ENCODE data around the gene SYNDIG1L.

SYNDIG1L gene

DNA sequence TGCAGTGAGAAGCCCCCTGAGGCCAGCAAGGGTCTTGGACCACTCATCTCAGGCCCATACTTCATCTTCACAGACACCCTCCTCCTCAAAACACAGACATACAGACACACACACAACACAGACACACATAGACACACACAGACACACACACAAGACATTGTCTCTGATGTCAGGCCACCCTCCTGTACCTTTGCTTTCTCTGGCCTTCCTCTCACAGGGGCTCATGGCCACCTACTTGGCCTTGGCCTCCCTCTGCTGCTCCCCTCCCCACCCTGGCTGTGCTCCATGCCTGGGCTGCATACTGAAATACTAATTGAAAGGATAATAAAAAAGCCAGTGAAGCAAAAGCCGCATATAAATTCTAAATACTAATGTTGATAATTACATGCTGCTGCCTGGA lies 1.6 kb upstream of the SYNDIG1L start:
- DNase-seq, result no peak

DNA sequence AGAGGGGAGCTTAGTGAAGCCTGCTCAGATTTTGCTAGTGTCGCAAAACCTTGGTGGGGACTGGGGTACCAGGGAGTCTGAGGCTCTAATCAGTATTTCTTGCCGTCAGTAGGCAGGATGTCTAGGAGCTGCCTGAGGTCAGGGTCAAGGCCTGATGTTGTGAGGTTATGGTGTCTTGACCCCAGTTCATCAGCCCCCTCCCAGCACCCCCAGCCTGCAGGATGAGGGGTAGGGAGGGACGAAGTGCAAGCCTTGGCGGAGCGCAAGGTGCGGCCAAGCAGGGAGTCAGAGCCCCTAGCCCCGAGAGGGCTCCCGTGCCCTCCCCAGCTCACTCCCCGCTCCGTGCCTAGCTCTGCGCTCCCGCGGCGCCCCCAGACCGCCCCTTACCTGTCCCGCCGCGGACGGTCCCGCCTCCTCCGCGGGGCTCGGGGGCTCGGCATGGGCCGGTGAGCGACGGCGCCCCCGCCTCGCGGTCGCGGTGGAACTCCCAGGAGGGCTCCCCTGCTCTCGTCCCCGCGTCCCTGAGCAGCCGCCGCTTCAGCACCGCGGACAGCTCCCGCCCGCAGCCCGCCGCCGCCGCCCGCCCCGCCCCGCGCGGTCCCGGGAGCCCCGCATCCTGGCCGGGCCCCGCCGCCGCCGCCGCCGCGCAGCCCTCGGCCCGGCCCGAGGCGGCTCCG lies 347 bp downstream of the SYNDIG1L start:
- peak; percentile 55 to 70 for DNase-seq

DNA sequence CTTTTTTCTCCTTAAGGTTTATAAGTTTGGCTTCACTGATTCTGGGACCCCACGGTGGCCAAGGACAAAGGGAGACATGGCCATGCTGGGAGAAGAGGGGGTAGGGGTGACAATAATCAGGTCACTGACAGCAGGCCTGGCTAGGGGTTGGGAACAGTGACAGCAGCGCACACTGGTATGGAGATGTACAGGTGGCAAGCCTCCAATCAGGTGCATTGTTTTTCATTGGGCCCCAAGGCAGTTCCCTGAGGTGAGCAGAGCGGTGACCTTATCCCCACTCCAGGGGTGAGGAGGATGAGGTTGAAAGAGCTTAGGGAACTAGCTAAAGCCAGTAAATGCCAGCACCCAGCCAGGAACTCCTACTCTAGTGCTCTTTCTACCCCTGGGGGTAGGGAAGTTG lies 1.4 kb downstream of the SYNDIG1L start:
- DNase-seq, result no peak

- DNase-seq, result no peak
Measured at GRCh38 chr14:74423246-74423645, 2.8 kb downstream of the SYNDIG1L start.

- DNase-seq, result no peak
Measured at GRCh38 chr14:74421981-74422380, 4.0 kb downstream of the SYNDIG1L start.

- DNase-seq, result no peak
Measured at GRCh38 chr14:74419086-74419485, 6.9 kb downstream of the SYNDIG1L start.

DNA sequence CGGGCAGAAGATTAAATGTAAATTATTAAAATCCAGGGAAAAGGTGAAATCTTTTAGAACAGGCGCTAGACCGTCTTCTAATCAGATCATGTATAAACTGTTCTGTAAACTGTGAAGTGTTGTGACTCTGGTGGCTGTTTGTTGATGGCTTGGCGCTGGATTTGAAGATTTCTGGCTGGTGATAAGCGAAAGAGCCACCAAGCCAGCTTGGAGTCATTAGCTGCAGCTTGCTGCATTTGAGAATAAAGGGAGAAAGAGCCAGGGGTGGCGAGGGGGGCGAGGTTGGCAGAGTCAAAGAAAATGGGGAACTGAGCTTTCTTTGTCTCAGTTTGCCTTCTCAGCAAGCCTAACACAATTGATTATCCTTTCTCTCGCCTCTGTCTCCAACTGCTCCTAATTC lies 8.0 kb downstream of the SYNDIG1L start:
- no peak for DNase-seq

- DNase-seq, result no peak
Measured at GRCh38 chr14:74417611-74418010, 8.4 kb downstream of the SYNDIG1L start.

- no peak for DNase-seq
Measured at GRCh38 chr14:74417201-74417600, 8.8 kb downstream of the SYNDIG1L start.

- DNase-seq, result no peak
Measured at GRCh38 chr14:74415115-74415437, 10.9 kb downstream of the SYNDIG1L start.

DNA sequence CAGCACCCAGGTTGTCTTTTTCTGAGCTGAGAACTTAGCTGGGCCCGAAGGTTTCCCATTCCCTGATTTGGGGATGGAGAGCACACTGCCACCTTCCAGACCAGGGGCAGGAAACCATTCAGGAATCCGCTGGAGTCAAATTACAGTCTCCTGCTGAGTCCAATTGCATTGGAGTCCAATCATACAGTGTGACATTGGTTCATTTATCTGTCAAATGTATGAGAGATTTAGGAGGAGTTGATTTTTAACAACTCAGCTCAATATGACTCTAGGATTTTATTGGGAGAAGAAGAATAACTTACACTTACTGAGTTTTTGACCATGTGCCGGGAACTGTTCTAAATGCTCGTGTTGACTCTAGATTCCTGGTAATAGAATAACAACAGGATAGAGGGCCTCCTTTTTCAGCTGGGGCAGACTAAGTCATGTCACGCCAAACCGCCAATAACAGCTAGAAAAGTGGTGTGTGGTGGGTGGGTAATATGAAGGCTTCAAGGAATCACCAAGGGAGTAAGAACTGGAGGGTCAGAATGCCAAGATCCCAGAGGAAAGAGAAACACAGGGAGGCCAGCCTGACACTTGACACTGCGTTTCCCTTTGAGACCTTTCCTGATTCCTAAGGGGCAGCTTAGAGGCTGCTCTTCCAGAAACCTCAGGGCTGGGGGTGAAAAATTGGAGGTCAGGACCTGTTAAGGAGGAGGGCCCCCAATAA lies 11.5 kb downstream of the SYNDIG1L start:
- no peak for DNase-seq

DNA sequence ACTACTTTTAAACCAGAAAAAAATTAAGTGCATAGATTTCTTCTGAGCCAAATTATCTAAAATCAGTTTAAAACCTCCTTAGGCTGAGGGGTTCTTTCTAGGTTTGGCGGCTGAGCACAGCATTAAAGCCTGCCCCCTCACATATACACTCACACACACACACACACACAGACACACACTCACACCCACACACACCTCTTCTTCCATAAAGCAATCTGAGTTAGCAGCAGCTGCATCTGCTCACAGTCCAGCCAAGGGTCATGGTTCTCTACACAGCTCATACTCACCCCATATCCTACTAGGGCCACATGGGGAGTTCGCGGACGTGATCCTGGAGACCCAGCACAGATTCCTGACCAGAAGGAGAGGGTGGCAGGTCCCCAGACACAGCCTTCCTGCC lies 12.4 kb downstream of the SYNDIG1L start:
- no peak for DNase-seq

DNA sequence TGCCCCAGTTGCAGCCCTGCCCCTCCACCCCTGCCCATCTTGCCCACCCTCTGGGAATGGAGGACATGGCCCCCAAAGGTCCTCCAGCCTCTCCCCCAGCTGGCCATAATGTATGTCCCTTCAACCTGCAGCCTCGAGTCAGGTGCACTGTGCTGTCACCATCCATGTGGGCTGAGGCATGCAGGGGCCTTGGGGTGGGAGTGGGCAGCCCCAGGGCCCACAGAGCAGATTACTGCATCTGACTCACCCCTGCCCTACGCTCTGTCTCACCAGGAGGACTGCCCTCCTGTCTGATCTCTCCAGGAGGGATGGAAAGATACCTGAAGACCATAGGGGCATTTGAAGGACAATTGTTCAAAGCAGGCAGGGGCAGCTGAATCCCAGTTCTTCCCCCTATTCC lies 13.3 kb downstream of the SYNDIG1L start:
- no peak for DNase-seq

GRCh38 chr14:74411671-74412070 lies 14.3 kb downstream of the SYNDIG1L start:
- no peak for DNase-seq

DNA sequence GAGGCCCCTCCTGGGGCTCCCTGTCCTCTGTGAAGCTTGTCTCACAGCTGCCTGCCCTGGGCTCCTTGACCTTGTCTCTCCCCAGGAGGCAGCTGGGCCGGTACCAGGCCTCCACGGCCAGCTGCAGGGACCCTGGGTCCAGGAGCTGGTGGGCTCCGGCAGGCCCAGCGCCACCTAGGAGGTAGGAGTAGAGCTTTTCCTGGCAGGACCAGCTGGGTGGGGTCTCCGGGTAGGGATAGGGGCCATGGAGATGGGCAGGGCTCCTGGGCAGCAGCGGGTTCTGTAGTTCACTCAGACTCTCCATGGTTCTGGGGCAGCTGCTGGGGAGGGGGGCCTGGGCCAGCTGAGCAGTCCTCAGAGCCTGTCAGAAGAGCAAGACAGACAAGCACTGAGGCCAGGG lies 16.6 kb downstream of the SYNDIG1L start:
- no peak for DNase-seq

GRCh38 chr14:74408870-74409269 lies 17.1 kb downstream of the SYNDIG1L start:
- DNase-seq, result no peak

DNA sequence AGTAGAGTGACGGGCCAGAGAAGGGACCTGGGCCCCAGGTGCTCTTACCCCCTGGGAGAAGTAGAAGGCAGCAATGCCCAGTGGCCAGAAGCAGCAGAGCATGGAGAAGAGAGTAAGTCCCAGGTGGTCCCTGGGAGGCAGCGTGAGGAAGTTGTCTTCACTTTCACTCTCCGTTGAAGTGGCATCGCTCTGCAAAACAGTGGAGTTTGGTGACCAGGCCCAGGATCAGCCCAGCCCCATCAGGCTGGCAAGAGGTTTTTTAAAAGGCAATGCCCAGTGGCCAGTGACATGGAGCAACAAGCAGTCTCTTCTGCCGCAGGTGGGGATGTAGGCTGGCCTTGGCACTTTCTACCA lies 18.2 kb downstream of the SYNDIG1L start:
- no peak for DNase-seq

DNA sequence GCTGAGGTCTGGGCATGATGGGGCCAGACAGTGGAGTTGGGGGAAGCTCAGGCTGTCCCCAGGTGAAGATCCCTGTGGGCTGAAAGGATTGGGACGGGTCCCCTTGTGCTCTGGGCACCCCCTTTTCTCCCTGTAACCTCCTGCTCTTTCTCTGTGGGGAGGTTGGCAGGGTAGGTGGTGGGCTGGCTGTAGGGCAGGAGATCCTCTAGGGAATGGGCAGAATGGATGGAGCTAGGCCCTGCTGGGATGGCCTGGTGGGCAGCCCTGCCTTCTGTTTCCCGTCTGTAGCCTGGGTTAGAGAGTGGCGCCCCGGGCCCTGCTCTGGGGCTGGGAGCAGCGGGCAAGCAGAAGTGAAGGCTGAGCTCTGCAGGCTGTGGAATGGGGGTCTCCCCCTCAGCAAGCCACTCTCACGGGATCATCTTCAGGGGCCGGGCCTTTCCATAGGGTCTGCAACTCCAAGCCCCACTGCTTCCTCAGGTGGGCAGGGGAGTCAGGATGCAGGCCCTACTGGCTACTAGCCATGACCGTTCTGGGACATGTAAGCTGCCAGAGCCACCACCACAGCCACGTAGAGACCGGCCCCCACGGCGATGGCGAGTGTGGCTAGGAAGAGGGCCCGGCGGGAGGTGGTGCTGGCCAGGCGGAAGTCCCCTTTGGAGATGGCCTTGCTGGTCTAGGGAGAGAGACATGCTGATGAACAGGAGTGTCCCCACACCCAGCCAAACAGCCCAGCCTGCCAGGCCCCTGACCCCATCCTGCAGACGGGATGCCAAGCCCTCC lies 18.8 kb downstream of the SYNDIG1L start:
- DNase-seq, result no peak

- DNase-seq, result no peak
Measured at GRCh38 chr14:74405663-74406062, 20.3 kb downstream of the SYNDIG1L start.

- no peak for DNase-seq
Measured at GRCh38 chr14:74404435-74404834, 21.6 kb downstream of the SYNDIG1L start.

DNA sequence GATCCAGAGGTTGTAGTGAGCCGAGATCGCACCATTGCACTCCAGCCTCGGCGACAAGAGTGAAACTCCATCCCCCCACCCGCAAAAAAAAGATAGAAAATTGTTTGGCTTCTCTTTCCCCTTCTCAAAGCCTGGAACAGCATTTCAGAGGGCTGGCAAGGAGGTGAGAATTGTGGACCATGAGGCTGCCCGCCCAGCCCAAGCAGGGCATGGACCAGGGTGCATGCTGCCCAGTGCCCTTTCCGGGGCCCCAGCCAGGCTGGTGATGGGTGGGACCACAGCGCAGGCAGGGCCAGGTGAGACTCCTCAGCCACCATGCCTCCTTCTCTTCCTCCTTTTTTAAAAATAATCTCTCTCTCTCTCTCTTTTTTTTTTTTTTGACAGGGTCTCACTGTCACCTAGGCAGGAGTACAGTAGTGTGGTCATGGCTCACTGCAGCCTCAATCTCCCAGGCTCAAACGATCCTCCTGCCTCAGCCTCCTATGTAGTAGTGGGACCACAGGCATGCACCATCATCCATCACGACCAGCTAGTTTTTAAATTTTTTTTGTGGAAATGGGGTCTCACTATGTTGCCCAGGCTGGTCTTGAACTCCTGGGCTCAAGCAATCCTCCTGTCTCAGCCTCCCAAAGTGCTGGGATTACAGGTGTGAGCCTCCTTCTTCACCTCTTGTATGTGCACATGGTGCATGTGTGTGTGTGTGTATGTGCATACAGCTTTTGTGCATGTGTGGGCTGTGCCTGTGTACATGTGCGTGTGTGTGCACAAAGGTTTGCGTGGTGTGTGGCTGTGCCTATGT lies 22.2 kb downstream of the SYNDIG1L start:
- no peak for DNase-seq

DNA sequence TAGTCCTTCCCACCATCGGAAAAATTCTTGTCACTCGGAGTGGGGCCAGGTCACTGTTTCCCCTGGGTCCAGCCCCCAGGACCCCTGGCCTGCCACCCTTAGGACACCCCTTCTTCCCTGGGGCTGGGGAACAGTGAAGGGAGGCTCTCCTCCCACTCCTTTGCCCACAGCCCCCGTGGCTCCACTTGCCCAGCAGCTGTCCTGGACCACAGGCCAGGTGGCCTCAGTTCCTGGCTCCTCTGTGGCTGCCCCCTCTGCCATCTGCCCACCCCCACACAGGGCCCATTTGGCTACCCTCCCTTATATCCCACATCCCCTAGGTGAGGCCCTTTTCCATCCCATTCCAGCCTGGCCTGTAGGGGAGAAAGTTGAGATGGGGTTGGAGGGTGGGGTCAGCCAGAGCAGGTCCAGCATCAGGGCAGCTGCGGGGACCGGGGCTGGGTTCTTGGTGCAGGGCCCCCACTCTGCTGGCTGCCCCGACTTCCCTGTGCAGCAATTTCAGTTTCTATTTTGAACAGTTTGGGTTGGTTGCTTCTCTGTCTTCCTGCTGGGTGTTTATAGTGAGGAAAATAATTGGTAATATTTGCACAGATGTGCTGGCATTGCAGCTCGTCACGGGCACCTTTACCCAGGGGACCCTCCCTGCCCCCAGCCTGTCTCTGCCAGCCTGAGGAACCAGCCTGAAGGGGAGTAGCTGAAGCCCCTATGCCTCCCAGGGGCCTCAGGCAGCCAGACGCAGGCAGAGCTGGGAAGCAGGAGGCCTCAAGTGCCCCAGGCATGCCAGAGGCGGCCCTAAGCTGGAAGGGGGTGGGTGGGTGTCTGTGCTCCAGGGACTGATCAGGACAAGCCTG lies 23.4 kb downstream of the SYNDIG1L start:
- DNase-seq, result no peak

All from activated T-cell treated with anti-CD3 and anti-CD28 coated beads, Interleukin-2, amount 50 U/mL, for 48 hours (primary cell).